ENCODE data around the gene ACSL1.

GRCh38 chr4:184784628-184785257, 41.0 kb downstream of the ACSL1 start:
- TF ChIP-seq GATA3 (IDR thresholded peaks at IDR 0.05; ENCODE audit: low read depth, low read length) (no peak), GATA2 (IDR thresholded peaks at IDR 0.05; ENCODE audit: low read depth, low read length) (peak; percentile 43; the same call in 1 of the 2 replicates)
